Mesenchymal stem cell (in vitro differentiated cells and primary cell): ENCODE results near the gene ITGA11.
A peak's percentile ranks its signal among the peaks of the same experiment; 100 is the strongest.

Experiments
- DNase-seq: peaks from one replicate; pipeline ENCODE4 v3.0.0-alpha.2; 2013
- H2AFZ ChIP-seq: one replicate; pipeline ENCODE4 v1.6.1; 2013; ENCODE audit warnings: low read depth, mild to moderate bottlenecking, control low read depth, inconsistent platforms, low read length, moderate library complexity
- H2AK5ac ChIP-seq: 2 replicates; pipeline ENCODE4 v1.6.1; 2013; ENCODE audit warnings: low read length, moderate library complexity, mild to moderate bottlenecking, inconsistent platforms; ENCODE audit not compliant: severe bottlenecking
- H2BK120ac ChIP-seq: one replicate; pipeline ENCODE4 v1.6.1; 2013; ENCODE audit warnings: low read depth, mild to moderate bottlenecking, inconsistent platforms, low read length, moderate library complexity
- H2BK12ac ChIP-seq, 2 experiments: one replicate each; pipeline ENCODE4 v1.6.1; 2013; ENCODE audit warnings: inconsistent platforms in 2 of 2, low read length in 2 of 2, mild to moderate bottlenecking in 2 of 2, moderate library complexity in 2 of 2, control low read depth in 1 of 2
- H2BK15ac ChIP-seq: one replicate; pipeline ENCODE4 v1.6.1; 2013; ENCODE audit warnings: mild to moderate bottlenecking, low read depth, inconsistent platforms; ENCODE audit not compliant: poor library complexity, severe bottlenecking
- H2BK5ac ChIP-seq: 2 replicates; pipeline ENCODE4 v1.6.1; 2013; ENCODE audit warnings: low read depth, mild to moderate bottlenecking, low read length, control low read depth, inconsistent platforms; ENCODE audit not compliant: poor library complexity, severe bottlenecking
- H3K14ac ChIP-seq, 2 experiments: one replicate each; pipeline ENCODE4 v1.6.1; 2013; ENCODE audit warnings: inconsistent platforms in 2 of 2, low read length in 2 of 2, control low read depth in 1 of 2, mild to moderate bottlenecking in 1 of 2, moderate library complexity in 1 of 2
- H3K18ac ChIP-seq, 2 experiments: one replicate each; pipeline ENCODE4 v1.6.1; 2013; ENCODE audit warnings: inconsistent platforms in 2 of 2, low read length in 2 of 2, control low read depth in 1 of 2, low read depth in 1 of 2, mild to moderate bottlenecking in 1 of 2
- H3K23ac ChIP-seq, 2 experiments: one replicate each; pipeline ENCODE4 v1.6.1; 2013; ENCODE audit warnings: inconsistent platforms in 2 of 2, low read length in 2 of 2, mild to moderate bottlenecking in 2 of 2, moderate library complexity in 2 of 2, control low read depth in 1 of 2
- H3K27ac ChIP-seq: 2 replicates; pipeline ENCODE4 v1.5.1; 2013; ENCODE audit warnings: mild to moderate bottlenecking, moderate library complexity, low read length, control low read depth, inconsistent platforms; ENCODE audit not compliant: poor library complexity, severe bottlenecking
- H3K27me3 ChIP-seq, 2 experiments: 2 replicates each; pipeline versions ENCODE4 v1.6.1 to v1.7.0; 2013; ENCODE audit warnings: low read length in 2 of 2, mild to moderate bottlenecking in 2 of 2, moderate library complexity in 2 of 2, control low read depth in 1 of 2, inconsistent platforms in 1 of 2; ENCODE audit not compliant: control insufficient read depth in 1 of 2, insufficient read depth in 1 of 2
- H3K36me3 ChIP-seq, 2 experiments: 2 replicates each; pipeline versions ENCODE4 v1.6.1 to v1.7.0; 2013; ENCODE audit warnings: low read length in 2 of 2, control low read depth in 1 of 2, inconsistent platforms in 1 of 2, low read depth in 1 of 2, mild to moderate bottlenecking in 1 of 2; ENCODE audit not compliant: insufficient read depth in 2 of 2, control insufficient read depth in 1 of 2
- H3K4ac ChIP-seq, 2 experiments: one replicate each; pipeline ENCODE4 v1.6.1; 2013; ENCODE audit warnings: inconsistent platforms in 2 of 2, low read length in 2 of 2, mild to moderate bottlenecking in 2 of 2, moderate library complexity in 2 of 2, control low read depth in 1 of 2, low read depth in 1 of 2
- H3K4me1 ChIP-seq: 2 replicates; pipeline ENCODE4 v1.6.1; 2013; ENCODE audit warnings: low read depth, low read length, control low read depth; ENCODE audit not compliant: control insufficient read depth, insufficient read depth
- H3K4me2 ChIP-seq: 2 replicates; pipeline ENCODE4 v1.6.1; 2013; ENCODE audit warnings: low read length, mild to moderate bottlenecking, inconsistent platforms; ENCODE audit not compliant: poor library complexity, severe bottlenecking
- H3K4me3 ChIP-seq, 2 experiments: 2 replicates each; pipeline versions ENCODE4 v1.5.1 to v1.7.0; 2013; ENCODE audit warnings: low read length in 2 of 2, mild to moderate bottlenecking in 2 of 2, control low read depth in 1 of 2, low read depth in 1 of 2; ENCODE audit not compliant: insufficient read depth in 1 of 2
- H3K79me1 ChIP-seq: replicated peaks from 2 replicates; pipeline ENCODE4 v1.6.1; 2013; ENCODE audit warnings: mild to moderate bottlenecking, control low read depth, low read length, inconsistent platforms; ENCODE audit not compliant: poor library complexity, severe bottlenecking
- H3K9ac ChIP-seq: 2 replicates; pipeline ENCODE4 v1.7.0; 2013; ENCODE audit warnings: mild to moderate bottlenecking, low read length, moderate library complexity
- H3K9me3 ChIP-seq: 2 replicates; pipeline ENCODE4 v1.7.0; 2013; ENCODE audit warnings: mild to moderate bottlenecking, low read length; ENCODE audit not compliant: control insufficient read depth
- H4K8ac ChIP-seq: one replicate; pipeline ENCODE4 v1.6.1; 2013; ENCODE audit warnings: inconsistent platforms, mild to moderate bottlenecking, low read length, moderate library complexity
- H4K91ac ChIP-seq: one replicate; pipeline ENCODE4 v1.6.1; 2013; ENCODE audit warnings: mild to moderate bottlenecking, low read length, inconsistent platforms
- WGBS: methylation state at CpG from one replicate; pipeline ENCODE4 v1.1.7; 2013; ENCODE audit warnings: mixed read lengths; 5-methylcytosine and 5-hydroxymethylcytosine counted together

ITGA11 gene

DNA sequence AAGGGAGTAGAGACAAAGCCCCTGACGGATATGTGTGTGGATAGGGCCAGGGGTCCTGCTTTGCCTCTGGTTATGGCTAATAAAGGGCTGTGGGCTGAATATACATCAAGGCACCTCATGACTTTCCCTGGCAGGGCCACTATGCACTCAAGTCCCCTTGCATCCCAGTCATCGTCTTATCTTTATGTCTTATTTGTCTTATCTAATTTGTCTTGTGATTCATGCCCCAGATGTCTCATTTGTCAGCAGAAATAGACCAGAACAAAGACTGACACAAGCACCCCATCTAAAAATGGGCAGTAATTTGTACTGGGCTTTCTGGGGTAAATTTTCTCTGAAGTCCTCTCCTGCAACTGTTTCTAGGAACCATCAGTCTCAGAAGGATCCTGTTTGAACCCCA, 68.6 kb downstream of the ITGA11 start:
- H3K4me3 ChIP-seq = no peak overlapping the region
- WGBS = 78% methylated on average over 1 of the region's 2 CpGs

DNA sequence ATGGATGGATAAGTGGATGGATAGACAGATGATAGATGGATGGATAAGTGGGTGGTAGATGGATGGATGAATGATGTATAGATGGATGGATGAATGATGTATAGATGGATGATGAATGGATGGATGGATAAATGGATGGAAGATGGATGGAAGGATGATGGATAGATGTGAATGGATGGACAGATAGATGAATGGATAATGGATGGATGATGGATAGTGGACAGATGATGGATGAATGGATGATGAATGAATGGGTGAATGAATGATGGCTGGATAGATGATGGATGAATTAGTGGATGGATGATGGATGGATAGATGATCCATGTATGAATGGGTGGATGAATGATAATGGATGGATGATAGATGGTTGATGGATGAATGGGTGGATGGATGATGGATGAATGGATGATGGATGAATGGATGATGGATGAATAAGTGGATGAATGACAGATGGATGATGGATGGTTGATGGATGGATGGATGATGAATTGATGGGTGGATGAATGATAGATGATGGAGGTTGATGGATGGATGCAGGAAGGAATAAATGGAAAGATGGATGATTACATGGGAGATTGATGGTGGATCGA, 69.3 kb downstream of the ITGA11 start:
- H3K9me3 ChIP-seq = peaks cover 6% of the 10 kb centered on the region
- no peak overlapping the region for H3K23ac ChIP-seq
- no peak overlapping the region for H2AK5ac ChIP-seq
- peaks cover 5 to 72% of the 10 kb centered on the region in 2 experiments for H3K36me3 ChIP-seq
- peaks cover 30% of the 10 kb centered on the region for H3K4me1 ChIP-seq
- H2BK5ac ChIP-seq = no peak overlapping the region
- no peak for DNase-seq
- no peak overlapping the region for H2BK12ac ChIP-seq
- H2BK120ac ChIP-seq = no peak overlapping the region
- H3K18ac ChIP-seq = peak overlapping the region in 1 of 2 experiments; percentile 29
- H3K4ac ChIP-seq = no peak overlapping the region
- no peak overlapping the region for H4K91ac ChIP-seq
- H3K14ac ChIP-seq = no peak overlapping the region
- peaks cover 17% of the 10 kb centered on the region for H3K79me1 ChIP-seq
- H4K8ac ChIP-seq = no peak overlapping the region
- H2AFZ ChIP-seq = no peak overlapping the region
- no peak overlapping the region for H3K4me2 ChIP-seq
- H2BK15ac ChIP-seq = no peak overlapping the region
- WGBS = 100% methylated on average over 1 of the region's 1 CpG
- no peak overlapping the region for H3K27ac ChIP-seq
- H3K4me3 ChIP-seq = no peak overlapping the region
- H3K27me3 ChIP-seq = no peaks in the 10 kb centered on the region
- no peak overlapping the region for H3K9ac ChIP-seq

More for the DNA sequence above, 68.6 kb downstream of the ITGA11 start:
- H3K14ac ChIP-seq = peak overlapping the region in 1 of 2 experiments; percentile 95
- peak overlapping the region; percentile 84 to 93 for H3K4ac ChIP-seq
- H3K27me3 ChIP-seq = no peaks in the 10 kb centered on the region
- H3K36me3 ChIP-seq = peaks cover 5 to 73% of the 10 kb centered on the region in 2 experiments
- H3K4me1 ChIP-seq = peaks cover 31% of the 10 kb centered on the region
- no peak overlapping the region for H2AK5ac ChIP-seq
- H2BK12ac ChIP-seq = peak overlapping the region in 1 of 2 experiments; percentile 99
- peak overlapping the region; percentile 91 for H4K91ac ChIP-seq
- H2BK120ac ChIP-seq = no peak overlapping the region
- no peak overlapping the region for H3K9ac ChIP-seq
- H2AFZ ChIP-seq = no peak overlapping the region
- no peak overlapping the region for H2BK15ac ChIP-seq
- no peak overlapping the region for H2BK5ac ChIP-seq
- no peaks in the 10 kb centered on the region for H3K9me3 ChIP-seq
- peaks cover 20% of the 10 kb centered on the region for H3K79me1 ChIP-seq
- peak overlapping the region; percentile 21 for H4K8ac ChIP-seq
- H3K23ac ChIP-seq = no peak overlapping the region
- H3K27ac ChIP-seq = no peak overlapping the region
- DNase-seq = peak; percentile 75
- peak overlapping the region; percentile 12 to 100 for H3K18ac ChIP-seq
- no peak overlapping the region for H3K4me2 ChIP-seq

DNA sequence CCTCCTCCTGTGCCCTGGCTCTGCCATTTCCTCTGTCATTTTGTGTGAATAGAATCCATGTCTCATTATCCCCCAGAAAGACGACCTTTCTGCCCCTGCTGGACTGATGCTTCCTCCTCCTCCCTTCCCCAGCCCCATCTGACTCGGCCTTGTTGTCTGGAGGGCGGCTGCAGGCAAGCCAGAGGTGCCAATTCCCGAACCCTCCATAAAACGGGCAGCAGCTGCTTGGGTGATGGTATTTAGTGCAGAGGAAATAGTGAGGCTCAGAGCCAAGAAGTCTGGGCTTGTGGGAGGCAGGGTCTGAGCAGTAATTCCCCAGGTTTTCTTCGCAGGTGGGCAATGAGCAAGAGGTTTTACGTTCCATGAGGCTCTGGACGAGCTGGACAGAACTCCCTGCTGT, 71.2 kb downstream of the ITGA11 start:
- no peak overlapping the region for H3K9ac ChIP-seq
- peak overlapping the region in 1 of 2 experiments; percentile 0 for H3K14ac ChIP-seq
- H3K4ac ChIP-seq = peak overlapping the region in 1 of 2 experiments; percentile 24
- peaks cover 5 to 64% of the 10 kb centered on the region in 2 experiments for H3K36me3 ChIP-seq
- H3K79me1 ChIP-seq = peaks cover 21% of the 10 kb centered on the region
- no peaks in the 10 kb centered on the region for H3K27me3 ChIP-seq
- H4K91ac ChIP-seq = peak overlapping the region; percentile 43
- peak overlapping the region in 1 of 2 experiments; percentile 67 for H3K18ac ChIP-seq
- H3K27ac ChIP-seq = no peak overlapping the region
- WGBS = 70% methylated on average over 8 of the region's 8 CpGs
- no peak overlapping the region for H2AK5ac ChIP-seq
- peaks cover 21% of the 10 kb centered on the region for H3K9me3 ChIP-seq
- no peak overlapping the region for H3K23ac ChIP-seq
- DNase-seq = no peak
- no peak overlapping the region for H2AFZ ChIP-seq
- H2BK5ac ChIP-seq = no peak overlapping the region
- H4K8ac ChIP-seq = peak overlapping the region; percentile 56
- H3K4me3 ChIP-seq = no peak overlapping the region
- peaks cover 23% of the 10 kb centered on the region for H3K4me1 ChIP-seq
- peak overlapping the region; percentile 84 for H2BK15ac ChIP-seq
- peak overlapping the region; percentile 38 to 59 for H2BK12ac ChIP-seq
- no peak overlapping the region for H3K4me2 ChIP-seq
- no peak overlapping the region for H2BK120ac ChIP-seq

DNA sequence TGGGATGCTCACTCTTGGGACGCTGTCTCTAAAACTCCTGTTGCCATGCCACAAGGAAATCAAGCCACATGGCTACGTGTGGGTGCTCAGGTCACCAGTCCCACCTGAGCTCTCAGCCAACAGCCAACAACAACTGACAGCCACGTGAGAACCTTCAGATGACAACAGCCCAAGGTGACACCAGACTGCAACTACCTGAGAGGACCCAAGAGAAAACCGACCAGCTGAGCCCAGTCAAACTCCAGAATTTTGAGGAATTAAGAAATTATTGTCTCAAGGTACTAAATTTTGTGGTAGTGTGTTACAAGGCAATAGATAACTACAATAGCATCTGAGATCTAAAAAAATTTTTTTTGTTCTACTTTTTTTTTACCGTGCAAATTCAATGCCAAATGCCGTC, 75.2 kb downstream of the ITGA11 start:
- Histone ChIP-seq H4K91ac (no peak overlapping the region), H3K4me2 (no peak overlapping the region), H3K9me3 (peaks cover 21% of the 10 kb centered on the region), H2BK15ac (no peak overlapping the region), H3K27ac (no peak overlapping the region), H2BK12ac (no peak overlapping the region), H2AK5ac (peak overlapping the region; percentile 77), H2BK120ac (no peak overlapping the region), H3K23ac (no peak overlapping the region), H3K4ac (no peak overlapping the region), H2AFZ (no peak overlapping the region), H3K4me3 (peak overlapping the region in 1 of 2 experiments; percentile 12), H3K14ac (no peak overlapping the region), H4K8ac (no peak overlapping the region), H3K9ac (no peak overlapping the region), H2BK5ac (no peak overlapping the region), H3K18ac (no peak overlapping the region), H3K27me3 (no peaks in the 10 kb centered on the region), H3K79me1 (peaks cover 18% of the 10 kb centered on the region), H3K4me1 (peaks cover 35% of the 10 kb centered on the region), H3K36me3 (peaks cover 0 to 47% of the 10 kb centered on the region in 2 experiments)
- DNase-seq = no peak
- 95% methylated on average over 5 of the region's 6 CpGs for WGBS
